ENCODE data around the gene BPIFB6.

BPIFB6 gene

GRCh38 chr20:33020278-33021161 is 10.9 kb upstream of the BPIFB6 start:
- Histone ChIP-seq H3K9me3 (ENCODE audit: control insufficient read depth, insufficient read depth, low read depth, low read length) (no peaks in the 10 kb centered on the region), H3K4me3 (ENCODE audit: low read depth, low read length) (no peak overlapping the region), H3K4me1 (ENCODE audit: control insufficient read depth, insufficient read depth, low read length) (no peaks in the 10 kb centered on the region), H3K36me3 (ENCODE audit: control insufficient read depth in 2 of 2, insufficient read depth in 1 of 2, low read length in 2 of 2) (no peaks in the 10 kb centered on the region), H3K27ac (ENCODE audit: extremely low read depth, low read depth, low read length) (no peak overlapping the region)
- no peak for TF ChIP-seq ZNF132 (tag by site-specific recombination; IDR thresholded peaks at IDR 0.05; ENCODE audit: borderline replicate concordance)
- TF ChIP-seq SCRT2 (tag by site-specific recombination; IDR thresholded peaks at IDR 0.05) = peak; percentile 60
- peak; percentile 76 for TF ChIP-seq PRDM4 (tag by site-specific recombination; IDR thresholded peaks at IDR 0.05)
- no peak for TF ChIP-seq ZNF398 (tag by site-specific recombination; IDR thresholded peaks at IDR 0.05)
- no peak for TF ChIP-seq ZNF501 (tag by site-specific recombination; IDR thresholded peaks at IDR 0.05)
- TF ChIP-seq SALL2 (tag by site-specific recombination; IDR thresholded peaks at IDR 0.05; ENCODE audit: borderline replicate concordance) = no peak
- TF ChIP-seq ZNF10 (tag by site-specific recombination; IDR thresholded peaks at IDR 0.05) = no peak
- TF ChIP-seq HOXD13 (CRISPR knock-in tag; IDR thresholded peaks at IDR 0.05; ENCODE audit: borderline replicate concordance) = no peak
- ChIA-PET CTCF (no interaction called here), POLR2A (no interaction called here)

- POLR2A ChIA-PET = no interaction called here
- CTCF ChIA-PET = no interaction called here
- TF ChIP-seq BCL6B (tag by site-specific recombination; IDR thresholded peaks at IDR 0.05) (no peak), ZNF514 (tag by site-specific recombination; IDR thresholded peaks at IDR 0.05) (no peak), ZNF596 (tag by site-specific recombination; IDR thresholded peaks at IDR 0.05) (no peak), ZBTB21 (tag by site-specific recombination; IDR thresholded peaks at IDR 0.05) (no peak), ZNF658 (tag by site-specific recombination; IDR thresholded peaks at IDR 0.05) (no peak), BCL11B (tag by site-specific recombination; IDR thresholded peaks at IDR 0.05; ENCODE audit: low read depth) (no peak), ZNF623 (tag by site-specific recombination; IDR thresholded peaks at IDR 0.05) (no peak), ZNF513 (tag by site-specific recombination; IDR thresholded peaks at IDR 0.05) (no peak), ZNF266 (tag by site-specific recombination; IDR thresholded peaks at IDR 0.05; ENCODE audit: low read depth) (no peak), ZNF148 (tag by site-specific recombination; IDR thresholded peaks at IDR 0.05; ENCODE audit: borderline replicate concordance) (no peak), ZNF404 (tag by site-specific recombination; IDR thresholded peaks at IDR 0.05) (no peak), ZNF449 (tag by site-specific recombination; IDR thresholded peaks at IDR 0.05) (no peak), WT1 (tag by site-specific recombination; IDR thresholded peaks at IDR 0.05) (no peak)
Measured at GRCh38 chr20:33021879-33022278, 9.6 kb upstream of the BPIFB6 start.

More at GRCh38 chr20:33021879-33022278, 9.6 kb upstream of the BPIFB6 start:
- Histone ChIP-seq H3K4me3 (ENCODE audit: low read depth, low read length) (no peak overlapping the region), H3K36me3 (ENCODE audit: control insufficient read depth in 2 of 2, insufficient read depth in 1 of 2, low read length in 2 of 2) (no peaks in the 10 kb centered on the region), H3K9me3 (ENCODE audit: control insufficient read depth, insufficient read depth, low read depth, low read length) (no peaks in the 10 kb centered on the region), H3K4me1 (ENCODE audit: control insufficient read depth, insufficient read depth, low read length) (no peaks in the 10 kb centered on the region), H3K27ac (ENCODE audit: extremely low read depth, low read depth, low read length) (no peak overlapping the region)
